RCC 7860 (cell line): ENCODE measurements around the gene NRCAM.

Experiments used
- DNase-seq: peaks from one replicate; pipeline ENCODE4 v3.0.0-alpha.2; 2015; ENCODE audit warnings: low spot score
- FAIRE-seq: peaks from 2 replicates; lab custom pipeline; 2012; peaks lifted over from hg19 to GRCh38; lab: Jason Lieb, UNC

NRCAM gene

GRCh38 chr7:108181073-108181985, 274.9 kb downstream of the NRCAM start:
- FAIRE-seq = peak; percentile 94
- peak; percentile 64 for DNase-seq

- no peak for DNase-seq
- FAIRE-seq = no peak
Observed at GRCh38 chr7:108178398-108178797, 277.8 kb downstream of the NRCAM start.

- DNase-seq (no peak), FAIRE-seq (no peak)
Observed at GRCh38 chr7:108171164-108171563, 285.1 kb downstream of the NRCAM start.

GRCh38 chr7:108170251-108170650, 286.0 kb downstream of the NRCAM start:
- FAIRE-seq (no peak), DNase-seq (no peak)

- DNase-seq (no peak), FAIRE-seq (no peak)
Observed at GRCh38 chr7:108167460-108167859, 288.8 kb downstream of the NRCAM start.

GRCh38 chr7:108166687-108167086, 289.5 kb downstream of the NRCAM start:
- DNase-seq (no peak), FAIRE-seq (no peak)

GRCh38 chr7:108165723-108166122, 290.5 kb downstream of the NRCAM start:
- FAIRE-seq (peak; percentile 69), DNase-seq (no peak)

GRCh38 chr7:108164946-108165345, 291.3 kb downstream of the NRCAM start:
- DNase-seq = no peak
- no peak for FAIRE-seq

- FAIRE-seq = no peak
- DNase-seq = no peak
Observed at GRCh38 chr7:108164342-108164741, 291.9 kb downstream of the NRCAM start.

GRCh38 chr7:108158776-108159175, 297.5 kb downstream of the NRCAM start:
- no peak for DNase-seq
- FAIRE-seq = peak; percentile 75

- no peak for FAIRE-seq
- DNase-seq = no peak
Observed at GRCh38 chr7:108157606-108158335, 298.5 kb downstream of the NRCAM start.

GRCh38 chr7:108156897-108157605, 299.2 kb downstream of the NRCAM start:
- DNase-seq (no peak), FAIRE-seq (no peak)

- DNase-seq (no peak), FAIRE-seq (no peak)
Observed at GRCh38 chr7:108152198-108152597, 304.0 kb downstream of the NRCAM start.

- FAIRE-seq (no peak), DNase-seq (no peak)
Observed at GRCh38 chr7:108149908-108150307, 306.3 kb downstream of the NRCAM start.

- no peak for DNase-seq
- FAIRE-seq = no peak
Observed at GRCh38 chr7:108149119-108149518, 307.1 kb downstream of the NRCAM start.

- FAIRE-seq (no peak), DNase-seq (no peak)
Observed at GRCh38 chr7:108147031-108147563, 309.1 kb downstream of the NRCAM start.

GRCh38 chr7:108146070-108146842, 310.0 kb downstream of the NRCAM start:
- FAIRE-seq (peak; percentile 49), DNase-seq (peak; percentile 53)

GRCh38 chr7:108145401-108145800, 310.8 kb downstream of the NRCAM start:
- DNase-seq (no peak), FAIRE-seq (no peak)

GRCh38 chr7:108144931-108145330, 311.3 kb downstream of the NRCAM start:
- DNase-seq = no peak
- no peak for FAIRE-seq

GRCh38 chr7:108143658-108144420, 312.4 kb downstream of the NRCAM start:
- DNase-seq = no peak
- FAIRE-seq = no peak
